Measurements from ENCODE around the gene KLRK1. TPM values are rescaled to one million over a fixed set of nuclear protein-coding genes. Genes with fewer than 3 reads are reported as not detected.
"Not testable (repeated sequence)": the region's sequence is repeated elsewhere in the genome, so short reads cannot be mapped to it uniquely, and the experiment has no call there.

KLRK1 gene
- total RNA-seq, 1 experiment from 2014 or later = not detected

DNA sequence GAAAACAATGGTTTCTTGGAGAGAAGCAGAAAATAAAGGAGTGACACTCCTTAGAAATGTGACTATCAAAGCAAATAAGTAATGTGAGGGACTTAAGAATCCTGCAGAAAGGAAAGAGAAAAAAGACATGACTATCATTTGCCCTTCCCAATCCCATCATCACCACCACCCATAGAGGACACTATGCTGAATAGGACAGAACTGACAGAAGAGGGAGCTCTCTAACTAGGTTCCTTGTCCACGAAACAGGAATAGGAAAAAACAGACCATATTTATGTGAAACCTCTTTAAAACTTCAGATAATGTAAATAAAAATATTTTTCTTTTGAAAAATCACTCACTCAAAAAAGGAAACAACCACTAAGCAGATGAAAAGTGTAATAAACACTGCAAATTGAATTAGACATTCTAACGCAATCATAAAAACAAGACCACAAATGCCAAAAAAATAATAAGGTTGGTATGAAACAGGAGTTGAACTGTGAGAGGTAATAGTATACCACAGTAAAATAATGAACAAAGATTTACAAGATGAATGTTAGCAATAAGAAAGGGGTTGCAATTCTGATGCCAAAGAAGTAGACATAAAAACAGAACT, 58.1 kb downstream of the KLRK1 start:
- no peak overlapping the region for H3K4me3 Mint-ChIP-seq (ENCODE audit: low read depth, unreplicated experiment)
- no peaks in the 10 kb centered on the region for H3K27me3 Mint-ChIP-seq (ENCODE audit: unreplicated experiment)
- no peaks in the 10 kb centered on the region for H3K9me3 Mint-ChIP-seq (ENCODE audit: low read depth, unreplicated experiment)
- no TSS peak for BruUV-seq (replicated peaks)
- CTCF ChIA-PET = interaction anchor here (0.6 to 1.7 kb wide), 3 partner anchors 11 to 231 kb away, joined by 3 to 7 read pairs (median 3); no protein-coding TSS in a partner anchor
- intact Hi-C loops (cut with micrococcal nuclease; ENCODE audit: unreplicated experiment) = loop anchor here (1.0 to 2.0 kb wide), 3 partner anchors 33 to 231 kb away; no protein-coding TSS in a partner anchor
- TF ChIP-seq, protein P1, sequence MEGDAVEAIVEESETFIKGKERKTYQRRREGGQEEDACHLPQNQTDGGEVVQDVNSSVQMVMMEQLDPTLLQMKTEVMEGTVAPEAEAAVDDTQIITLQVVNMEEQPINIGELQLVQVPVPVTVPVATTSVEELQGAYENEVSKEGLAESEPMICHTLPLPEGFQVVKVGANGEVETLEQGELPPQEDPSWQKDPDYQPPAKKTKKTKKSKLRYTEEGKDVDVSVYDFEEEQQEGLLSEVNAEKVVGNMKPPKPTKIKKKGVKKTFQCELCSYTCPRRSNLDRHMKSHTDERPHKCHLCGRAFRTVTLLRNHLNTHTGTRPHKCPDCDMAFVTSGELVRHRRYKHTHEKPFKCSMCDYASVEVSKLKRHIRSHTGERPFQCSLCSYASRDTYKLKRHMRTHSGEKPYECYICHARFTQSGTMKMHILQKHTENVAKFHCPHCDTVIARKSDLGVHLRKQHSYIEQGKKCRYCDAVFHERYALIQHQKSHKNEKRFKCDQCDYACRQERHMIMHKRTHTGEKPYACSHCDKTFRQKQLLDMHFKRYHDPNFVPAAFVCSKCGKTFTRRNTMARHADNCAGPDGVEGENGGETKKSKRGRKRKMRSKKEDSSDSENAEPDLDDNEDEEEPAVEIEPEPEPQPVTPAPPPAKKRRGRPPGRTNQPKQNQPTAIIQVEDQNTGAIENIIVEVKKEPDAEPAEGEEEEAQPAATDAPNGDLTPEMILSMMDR (IDR thresholded peaks at IDR 0.05; ENCODE audit: unreplicated experiment) = peak; percentile 53
- no peak overlapping the region for H3K27ac Mint-ChIP-seq (ENCODE audit: unreplicated experiment)
- peak; percentile 28 for DNase-seq
- peaks cover 3% of the 10 kb centered on the region for H3K36me3 Mint-ChIP-seq (ENCODE audit: insufficient read depth, unreplicated experiment)
- H3K4me1 Mint-ChIP-seq (ENCODE audit: low read depth, unreplicated experiment) = peaks cover 17% of the 10 kb centered on the region

DNA sequence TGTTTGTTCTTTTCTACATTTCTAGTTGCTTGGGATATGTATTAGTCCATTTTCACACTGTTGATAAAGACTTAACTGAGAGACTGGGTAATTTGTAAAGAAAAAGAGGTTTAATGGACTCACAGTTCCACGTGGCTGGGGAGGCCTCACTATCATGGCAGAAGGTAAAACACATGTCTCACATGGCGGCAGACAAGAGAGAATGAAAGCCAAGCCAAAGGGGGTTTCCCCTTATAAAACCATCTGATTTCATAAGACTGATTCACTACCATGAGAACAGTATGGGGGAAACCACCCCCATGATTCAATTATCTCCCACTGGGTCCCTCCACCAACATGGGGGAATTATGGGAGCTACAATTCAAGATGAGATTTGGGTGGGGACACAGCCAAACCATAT, 61.1 kb downstream of the KLRK1 start:
- H3K4me1 Mint-ChIP-seq (ENCODE audit: low read depth, unreplicated experiment); H3K9me3 Mint-ChIP-seq (ENCODE audit: low read depth, unreplicated experiment); H3K36me3 Mint-ChIP-seq (ENCODE audit: insufficient read depth, unreplicated experiment); DNase-seq; H3K27ac Mint-ChIP-seq (ENCODE audit: unreplicated experiment); H3K27me3 Mint-ChIP-seq (ENCODE audit: unreplicated experiment); H3K4me3 Mint-ChIP-seq (ENCODE audit: low read depth, unreplicated experiment); CTCF ChIA-PET; BruUV-seq (replicated peaks): not testable (repeated sequence)
- intact Hi-C loops (cut with micrococcal nuclease; ENCODE audit: unreplicated experiment) = loop anchor here (5.0 kb wide), 1 partner anchor 91 kb away; no protein-coding TSS in a partner anchor

Other genes with a start within 250 kb of the KLRK1 start
- gene OLR1, start 217.9 kb downstream of the KLRK1 start, total RNA-seq (2022) = not detected in 2 replicates
- not detected in 2 replicates for gene TMEM52B, start 211.0 kb downstream of the KLRK1 start, total RNA-seq (2022)
- gene GABARAPL1, start 177.2 kb downstream of the KLRK1 start, total RNA-seq (2022) = 54.8 and 61.0 TPM in 2 replicates
- 0.14 TPM in 1 of 2 replicates, not detected in the other for gene KLRD1, start 82.2 kb downstream of the KLRK1 start, total RNA-seq (2022)
- gene KLRC4, start 19.7 kb upstream of the KLRK1 start, total RNA-seq (2022) = not detected in 2 replicates
- not detected in 2 replicates for gene KLRC3, start 30.6 kb upstream of the KLRK1 start, total RNA-seq (2022)
- gene KLRC2, start 46.0 kb upstream of the KLRK1 start, total RNA-seq (2022) = not detected in 2 replicates
- gene KLRC1, start 63.3 kb upstream of the KLRK1 start, total RNA-seq (2022) = not detected in 2 replicates
- 4.8 and 5.7 TPM in 2 replicates for gene EIF2S3B, start 115.8 kb upstream of the KLRK1 start, total RNA-seq (2022)
- 59.5 and 61.4 TPM in 2 replicates for gene MAGOHB, start 223.6 kb upstream of the KLRK1 start, total RNA-seq (2022)